Measurements from ENCODE around the gene ABHD14A. TPM values are rescaled to one million over a fixed set of nuclear protein-coding genes. Genes with fewer than 3 reads are reported as not detected.

The ABHD14A gene
- total and polyA plus RNA-seq, 8 donors, result 7.0 to 20.8 (median 15.4) TPM; not detected in 2

DNA sequence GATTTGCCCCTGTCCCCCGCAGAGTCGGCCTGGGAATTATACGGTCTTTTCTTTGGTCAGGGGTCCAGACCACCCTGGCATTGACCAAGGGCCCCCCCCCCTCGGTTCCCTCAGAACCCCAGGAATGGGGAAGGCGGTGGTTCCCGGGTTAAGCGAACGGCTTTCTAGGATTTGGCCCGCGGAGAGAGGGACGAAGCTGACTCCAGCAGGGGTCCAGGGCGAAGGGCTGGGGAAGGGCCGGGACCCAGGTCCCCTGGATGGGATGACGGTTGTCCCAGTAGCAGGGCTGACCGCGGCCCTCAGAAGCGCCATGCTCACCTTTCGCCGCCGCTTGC is 33.4 kb upstream of the ABHD14A start:
- peak overlapping the region; percentile 62 to 89 (median 79) for H3K27ac ChIP-seq
- peak overlapping the region; percentile 70 to 97 (median 89) for H3K4me3 ChIP-seq
- intact Hi-C loops (cut with DNase I; ENCODE audit: low total_unique reads), result loop anchor here (10.0 kb wide), 1 partner anchor 203 kb away; no protein-coding TSS in a partner anchor
- WGBS, 5 donors, result 0 to 3% (median 0%) methylated on average over 7 to 20 of the region's 20 CpGs
- DNase-seq, result no peak
- no peaks in the 10 kb centered on the region for H3K9me3 ChIP-seq
- no peaks in the 10 kb centered on the region for H3K27me3 ChIP-seq
- H3K36me3 ChIP-seq, result peaks cover 19 to 54% (median 47%) of the 10 kb centered on the region in 4 donors
- H3K4me1 ChIP-seq, result peaks cover 26 to 36% (median 31%) of the 10 kb centered on the region in 4 donors
- TF ChIP-seq, protein P1, sequence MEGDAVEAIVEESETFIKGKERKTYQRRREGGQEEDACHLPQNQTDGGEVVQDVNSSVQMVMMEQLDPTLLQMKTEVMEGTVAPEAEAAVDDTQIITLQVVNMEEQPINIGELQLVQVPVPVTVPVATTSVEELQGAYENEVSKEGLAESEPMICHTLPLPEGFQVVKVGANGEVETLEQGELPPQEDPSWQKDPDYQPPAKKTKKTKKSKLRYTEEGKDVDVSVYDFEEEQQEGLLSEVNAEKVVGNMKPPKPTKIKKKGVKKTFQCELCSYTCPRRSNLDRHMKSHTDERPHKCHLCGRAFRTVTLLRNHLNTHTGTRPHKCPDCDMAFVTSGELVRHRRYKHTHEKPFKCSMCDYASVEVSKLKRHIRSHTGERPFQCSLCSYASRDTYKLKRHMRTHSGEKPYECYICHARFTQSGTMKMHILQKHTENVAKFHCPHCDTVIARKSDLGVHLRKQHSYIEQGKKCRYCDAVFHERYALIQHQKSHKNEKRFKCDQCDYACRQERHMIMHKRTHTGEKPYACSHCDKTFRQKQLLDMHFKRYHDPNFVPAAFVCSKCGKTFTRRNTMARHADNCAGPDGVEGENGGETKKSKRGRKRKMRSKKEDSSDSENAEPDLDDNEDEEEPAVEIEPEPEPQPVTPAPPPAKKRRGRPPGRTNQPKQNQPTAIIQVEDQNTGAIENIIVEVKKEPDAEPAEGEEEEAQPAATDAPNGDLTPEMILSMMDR (IDR thresholded peaks at IDR 0.05), result no peak

DNA sequence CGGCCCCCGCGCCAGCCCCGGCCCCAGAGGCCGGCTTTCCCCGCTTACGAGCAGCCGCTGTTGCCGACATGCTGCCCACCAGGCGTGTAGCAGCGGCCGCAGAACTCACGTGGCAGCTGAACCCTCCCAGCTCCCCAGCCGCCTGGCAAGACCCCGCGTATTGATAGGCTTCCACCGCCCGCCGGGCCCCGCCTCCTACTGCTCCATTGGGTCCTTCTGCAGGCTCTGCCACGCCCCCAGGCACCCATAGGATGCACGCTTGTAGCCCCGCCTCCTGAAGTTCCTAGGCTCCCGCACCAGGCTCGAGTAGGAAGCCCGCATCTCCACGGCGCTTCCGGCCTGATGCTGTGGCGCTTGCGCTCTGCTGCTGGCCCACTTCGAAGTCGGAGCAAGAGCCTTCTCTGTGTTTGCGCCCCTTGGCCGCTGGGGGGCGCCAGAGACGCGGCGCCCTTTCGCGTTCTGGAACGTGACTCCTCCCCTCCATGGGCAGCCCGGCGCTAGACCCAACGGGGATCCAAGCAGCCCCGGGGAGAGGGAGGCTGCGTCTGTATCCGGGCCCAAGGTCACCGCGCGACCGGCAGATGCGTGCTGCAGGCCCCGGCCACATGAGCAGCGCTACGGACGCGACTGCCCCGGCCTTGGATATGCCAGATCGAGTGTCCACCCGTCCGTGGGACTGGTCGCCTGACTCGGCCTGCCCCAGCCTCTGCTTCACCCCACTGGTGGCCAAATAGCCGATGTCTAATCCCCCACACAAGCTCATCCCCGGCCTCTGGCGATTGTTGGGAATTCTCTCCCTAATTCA is 32.9 kb upstream of the ABHD14A start, which contains the start of the genes PARP3 and RRP9:
Gene PARP3, plus strand, starts transcription at position 566 of the 805 bp plus-strand sequence. CDS start 993 bp downstream, outside the sequence.
Gene RRP9, minus strand, starts transcription at position 107 of the 805 bp plus-strand sequence. Its CDS starts 37 bp downstream, at position 70.
- DNase-seq, result peak; percentile 100
- Histone ChIP-seq H3K27ac (peak within 1 kb of the TSS; percentile 83 to 95 (median 91)), H3K27me3 (no peaks in the 10 kb centered on the region), H3K4me1 (peaks cover 26 to 36% (median 31%) of the 10 kb centered on the region in 4 donors), H3K9me3 (no peaks in the 10 kb centered on the region), H3K4me3 (peak within 1 kb of the TSS; percentile 70 to 97 (median 89)), H3K36me3 (peaks cover 15 to 53% (median 42%) of the 10 kb centered on the region in 4 donors)
- TF ChIP-seq POLR2A (IDR thresholded peaks at IDR 0.05) (peak in 1 of 4 donors; percentile 21), POLR2AphosphoS5 (IDR thresholded peaks at IDR 0.05) (peak; percentile 56 to 92 (median 82)), EP300 (IDR thresholded peaks at IDR 0.05) (no peak)
- TF ChIP-seq, protein P1 (IDR thresholded peaks at IDR 0.05), result peak in 6 of 7 experiments; percentile 31 to 100 (median 99)
- intact Hi-C loops (cut with DNase I; ENCODE audit: low total_unique reads), result loop anchor here (10.0 kb wide), 1 partner anchor 203 kb away; no protein-coding TSS in a partner anchor
- WGBS, 5 donors, result 1 to 2% (median 1%) methylated on average over 34 to 67 of the region's 67 CpGs

DNA sequence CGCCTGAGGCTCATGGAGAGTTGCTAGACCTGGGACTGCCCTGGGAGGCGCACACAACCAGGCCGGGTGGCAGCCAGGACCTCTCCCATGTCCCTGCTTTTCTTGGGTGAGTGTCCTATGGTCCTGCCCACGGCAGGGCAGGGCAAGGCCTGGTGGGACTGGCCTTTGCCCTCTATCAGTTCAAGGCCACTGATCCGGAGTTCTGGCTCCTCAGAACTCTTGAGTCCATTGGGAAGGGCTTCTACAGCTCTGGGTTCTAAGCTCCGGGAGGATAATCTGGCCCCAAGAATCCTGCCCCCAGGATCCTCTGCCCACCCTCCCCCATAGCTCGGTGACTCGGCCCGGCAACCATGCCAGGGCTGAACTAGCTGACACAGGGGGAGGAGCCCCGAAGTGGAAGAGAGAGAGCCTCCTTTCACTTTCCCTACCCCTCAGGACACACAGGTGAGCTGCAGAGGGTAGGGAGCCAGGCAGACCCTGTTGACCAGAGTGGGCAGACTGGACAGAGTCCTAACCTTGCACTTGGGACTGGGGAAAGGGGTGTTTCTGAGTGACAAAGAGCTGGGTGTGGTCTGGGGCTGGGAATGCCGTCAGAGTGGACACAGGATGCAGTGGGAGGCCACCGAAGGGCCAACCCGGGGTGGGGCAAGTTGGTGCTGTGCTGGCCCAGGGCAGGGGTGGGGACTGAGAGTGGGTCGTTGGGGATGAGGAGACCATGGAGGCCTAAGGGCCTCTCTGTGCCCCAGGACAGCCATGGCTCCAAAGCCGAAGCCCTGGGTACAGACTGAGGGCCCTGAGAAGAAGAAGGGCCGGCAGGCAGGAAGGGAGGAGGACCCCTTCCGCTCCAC is 32.0 kb upstream of the ABHD14A start:
- no peaks in the 10 kb centered on the region for H3K27me3 ChIP-seq
- H3K4me3 ChIP-seq, result peak overlapping the region; percentile 70 to 97 (median 89)
- TF ChIP-seq EP300 (IDR thresholded peaks at IDR 0.05), result no peak
- peak in 2 of 3 donors; percentile 48 to 73 for TF ChIP-seq POLR2AphosphoS5 (IDR thresholded peaks at IDR 0.05)
- intact Hi-C loops (cut with DNase I; ENCODE audit: low total_unique reads), result loop anchor here (10.0 kb wide), 1 partner anchor 202 kb away; no protein-coding TSS in a partner anchor
- peak overlapping the region; percentile 83 to 95 (median 91) for H3K27ac ChIP-seq
- H3K36me3 ChIP-seq, result peaks cover 7 to 53% (median 40%) of the 10 kb centered on the region in 4 donors
- H3K9me3 ChIP-seq, result no peaks in the 10 kb centered on the region
- 29 to 43% (median 35%) methylated on average over 11 to 17 of the region's 17 CpGs for WGBS, 5 donors
- peaks cover 26 to 36% (median 31%) of the 10 kb centered on the region in 4 donors for H3K4me1 ChIP-seq
- DNase-seq, result peak; percentile 67 to 81

DNA sequence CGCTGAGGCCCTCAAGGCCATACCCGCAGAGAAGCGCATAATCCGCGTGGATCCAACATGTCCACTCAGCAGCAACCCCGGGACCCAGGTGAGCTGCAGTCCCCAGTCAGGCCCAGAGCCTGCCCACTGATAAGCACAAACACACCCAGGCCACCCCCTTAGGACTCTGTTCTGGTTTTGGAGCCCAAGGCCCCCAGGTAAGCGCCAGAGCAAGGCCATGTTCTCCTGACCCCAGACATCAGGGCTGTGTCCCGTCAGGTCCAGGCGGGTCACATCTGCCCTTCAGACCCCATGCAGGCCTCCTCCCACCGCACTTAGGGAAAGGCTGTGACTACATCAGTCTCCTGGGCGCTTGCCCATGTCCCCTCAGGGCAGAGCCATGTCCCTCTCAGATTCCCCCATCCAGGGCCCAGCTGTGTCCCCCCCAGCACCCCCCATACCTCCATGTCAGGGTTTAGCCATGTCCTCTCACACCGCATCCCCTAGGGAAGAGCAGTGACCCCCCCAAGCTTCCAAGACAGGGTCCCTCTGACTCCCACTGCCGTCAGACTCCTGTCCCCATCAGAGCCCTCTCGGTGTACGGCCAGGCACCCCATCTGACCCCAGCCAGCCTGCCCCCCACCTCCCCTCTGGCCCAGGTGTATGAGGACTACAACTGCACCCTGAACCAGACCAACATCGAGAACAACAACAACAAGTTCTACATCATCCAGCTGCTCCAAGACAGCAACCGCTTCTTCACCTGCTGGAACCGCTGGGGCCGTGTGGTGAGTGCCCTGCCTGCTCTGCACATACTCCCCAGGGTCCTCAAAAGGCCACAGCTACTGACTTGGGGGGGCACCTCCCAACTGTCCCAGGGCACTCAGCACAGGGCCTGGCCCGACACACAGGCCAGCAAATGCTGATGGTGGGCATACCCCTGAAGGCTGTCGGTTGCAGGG is 31.1 kb upstream of the ABHD14A start:
- intact Hi-C loops (cut with DNase I; ENCODE audit: low total_unique reads), result loop anchor here (10.0 kb wide), 1 partner anchor 201 kb away; no protein-coding TSS in a partner anchor
- peak in 1 of 2 donors; percentile 28 for DNase-seq
- Histone ChIP-seq H3K9me3 (no peaks in the 10 kb centered on the region), H3K4me3 (peak overlapping the region; percentile 70 to 97 (median 89)), H3K36me3 (peaks cover 0 to 53% (median 40%) of the 10 kb centered on the region in 4 donors), H3K27ac (peak overlapping the region; percentile 83 to 95 (median 91)), H3K27me3 (no peaks in the 10 kb centered on the region), H3K4me1 (peaks cover 26 to 36% (median 31%) of the 10 kb centered on the region in 4 donors)
- TF ChIP-seq POLR2AphosphoS5 (IDR thresholded peaks at IDR 0.05) (no peak), POLR2A (IDR thresholded peaks at IDR 0.05) (no peak), EP300 (IDR thresholded peaks at IDR 0.05) (no peak)
- TF ChIP-seq, protein P1 (IDR thresholded peaks at IDR 0.05), result no peak
- 91 to 96% (median 93%) methylated on average over 17 to 21 of the region's 21 CpGs for WGBS, 5 donors

Measured in stomach (tissue), 9 donors.